ENCODE results near the gene IRF6. TPM values are rescaled to one million over a fixed set of nuclear protein-coding genes. Genes with fewer than 3 reads are reported as not detected.

Gene IRF6
- total RNA-seq, 1 experiment from 2014 or later, result 35.2 TPM

DNA sequence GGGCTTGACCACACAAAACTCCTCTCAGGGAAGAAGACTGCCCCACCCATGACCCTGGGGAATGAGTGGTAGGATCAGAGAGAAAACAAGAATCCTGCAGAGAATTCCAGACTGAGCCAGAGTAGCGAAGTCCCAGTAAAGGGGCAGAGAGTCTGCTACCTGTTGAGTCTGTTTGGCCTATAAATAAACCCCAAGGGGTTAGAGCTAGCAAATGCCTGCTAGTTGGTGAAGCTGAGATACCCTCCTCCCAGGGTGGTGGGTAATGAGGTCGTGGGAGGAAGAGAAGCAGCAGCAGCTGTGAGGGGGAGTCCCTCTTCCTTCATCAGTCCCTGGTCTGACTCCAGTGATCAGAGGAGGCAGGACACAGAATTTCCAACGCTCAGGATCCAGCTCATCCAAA is 47.5 kb downstream of the IRF6 start:
- intact Hi-C loops (cut with micrococcal nuclease), result no loop called here
- Histone ChIP-seq H4K20me1 (ENCODE audit: insufficient read depth) (no peaks in the 10 kb centered on the region), H3K36me3 (ENCODE audit: control insufficient read depth in 1 of 2, insufficient read depth in 2 of 2, low read length in 2 of 2) (no peaks in the 10 kb centered on the region), H3K79me2 (ENCODE audit: insufficient read depth, low read length) (no peaks in the 10 kb centered on the region), H3K27ac (ENCODE audit: low read depth, low read length) (no peak overlapping the region), H3K4me2 (ENCODE audit: low read length) (no peak overlapping the region), H3K4me1 (ENCODE audit: control insufficient read depth in 1 of 2, insufficient read depth in 2 of 2, low read length in 2 of 2) (no peaks in the 10 kb centered on the region), H3K9ac (ENCODE audit: low read length) (no peak overlapping the region), H2AFZ (ENCODE audit: low read depth, low read length, poor library complexity, severe bottlenecking) (no peak overlapping the region), H3K9me3 (ENCODE audit: control insufficient read depth in 1 of 2, insufficient read depth in 1 of 2, low read depth in 1 of 2, low read length in 2 of 2) (no peaks in the 10 kb centered on the region), H3K27me3 (ENCODE audit: insufficient read depth, low read length) (no peaks in the 10 kb centered on the region), H3K9me2 (ENCODE audit: insufficient read depth) (no peaks in the 10 kb centered on the region), H3K4me3 (replicated peaks in 1 of 2; ENCODE audit: low read depth in 1 of 2, low read length in 2 of 2) (no peak overlapping the region)
- no peak for ATAC-seq
- ChIA-PET POLR2A (no interaction called here), CTCF (interaction anchor here (1.7 kb wide), 1 partner anchor 10 kb away, joined by 5 read pairs; no protein-coding TSS in a partner anchor), RAD21 (ENCODE audit: low non-redundant PET in 1 of 2, low total read pairs in 2 of 2, uncharacterized antibody in 2 of 2, unreplicated experiment in 2 of 2) (no interaction called here)
- TF ChIP-seq CBX3 (IDR thresholded peaks at IDR 0.05; ENCODE audit: low read depth) (no peak), ZFX (IDR thresholded peaks at IDR 0.05) (no peak), SIN3A (IDR thresholded peaks at IDR 0.05; ENCODE audit: low read depth) (no peak)
- DNase-seq (ENCODE audit: low read depth, low spot score), result no peak
- no TSS peak for BruUV-seq (replicated peaks)

DNA sequence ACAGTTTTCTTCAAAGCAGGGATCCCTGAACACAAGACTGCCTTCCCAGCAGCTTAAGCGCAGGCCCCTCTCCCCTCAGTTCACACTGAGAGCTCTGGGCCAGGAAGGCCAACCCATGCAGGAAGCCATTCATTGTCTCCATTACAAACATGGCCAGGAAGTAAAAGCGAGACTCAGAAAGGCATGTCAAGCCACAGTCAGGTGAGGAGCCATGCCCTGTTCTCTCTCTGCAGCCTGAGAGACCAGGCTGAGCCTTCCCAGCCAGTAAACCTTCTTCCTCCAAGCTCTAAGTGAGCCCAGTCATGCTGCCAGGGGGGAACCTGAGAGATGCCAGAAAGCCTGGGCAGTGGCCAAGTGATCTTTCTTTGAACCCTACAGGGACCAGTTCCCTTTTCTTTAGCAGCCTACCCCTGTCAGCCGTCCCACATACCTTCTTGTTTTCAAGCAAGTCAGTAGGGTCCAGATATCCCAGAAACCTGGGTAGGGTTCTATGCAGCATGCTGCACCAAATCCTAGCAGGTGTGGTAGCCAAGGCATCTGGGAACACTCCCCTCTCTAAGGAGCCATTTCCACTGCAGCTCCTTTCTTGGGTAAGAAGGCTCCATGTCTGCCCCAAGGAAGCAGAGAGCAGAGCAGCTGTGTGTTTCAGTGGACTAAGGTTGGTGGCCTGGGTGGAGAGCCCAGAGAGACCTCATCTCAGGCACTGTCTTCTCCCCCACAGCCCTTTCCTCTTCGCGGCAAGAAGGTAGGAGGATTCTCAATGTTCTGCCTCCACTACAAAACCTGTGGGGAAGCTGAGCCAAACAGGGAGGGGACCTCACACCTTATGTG is 49.1 kb downstream of the IRF6 start:
- no peaks in the 10 kb centered on the region for H3K9me3 ChIP-seq (ENCODE audit: control insufficient read depth in 1 of 2, insufficient read depth in 1 of 2, low read depth in 1 of 2, low read length in 2 of 2)
- no peak overlapping the region for H3K9ac ChIP-seq (ENCODE audit: low read length)
- H3K4me2 ChIP-seq (ENCODE audit: low read length), result no peak overlapping the region
- no peak for DNase-seq (ENCODE audit: low read depth, low spot score)
- ChIA-PET CTCF (interaction anchor here (1.7 kb wide), 1 partner anchor 9 kb away, joined by 5 read pairs; no protein-coding TSS in a partner anchor), POLR2A (no interaction called here), RAD21 (ENCODE audit: low non-redundant PET in 1 of 2, low total read pairs in 2 of 2, uncharacterized antibody in 2 of 2, unreplicated experiment in 2 of 2) (no interaction called here)
- no peak overlapping the region for H2AFZ ChIP-seq (ENCODE audit: low read depth, low read length, poor library complexity, severe bottlenecking)
- no peaks in the 10 kb centered on the region for H3K9me2 ChIP-seq (ENCODE audit: insufficient read depth)
- BruUV-seq (replicated peaks), result no TSS peak
- H3K27me3 ChIP-seq (ENCODE audit: insufficient read depth, low read length), result no peaks in the 10 kb centered on the region
- H3K4me1 ChIP-seq (ENCODE audit: control insufficient read depth in 1 of 2, insufficient read depth in 2 of 2, low read length in 2 of 2), result no peaks in the 10 kb centered on the region
- no peak for ATAC-seq
- H4K20me1 ChIP-seq (ENCODE audit: insufficient read depth), result no peaks in the 10 kb centered on the region
- H3K79me2 ChIP-seq (ENCODE audit: insufficient read depth, low read length), result no peaks in the 10 kb centered on the region
- H3K36me3 ChIP-seq (ENCODE audit: control insufficient read depth in 1 of 2, insufficient read depth in 2 of 2, low read length in 2 of 2), result no peaks in the 10 kb centered on the region
- intact Hi-C loops (cut with micrococcal nuclease), result no loop called here
- no peak overlapping the region for H3K4me3 ChIP-seq (replicated peaks in 1 of 2; ENCODE audit: low read depth in 1 of 2, low read length in 2 of 2)
- no peak overlapping the region for H3K27ac ChIP-seq (ENCODE audit: low read depth, low read length)
- TF ChIP-seq SP1 (IDR thresholded peaks at IDR 0.05; ENCODE audit: low read depth) (no peak), POLR2A (IDR thresholded peaks at IDR 0.05; ENCODE audit: borderline replicate concordance, extremely low read depth, insufficient read depth, insufficient read length) (no peak), SRF (IDR thresholded peaks at IDR 0.05; ENCODE audit: low read depth) (no peak), TCF7L2 (IDR thresholded peaks at IDR 0.05; ENCODE audit: borderline replicate concordance, extremely low read depth, insufficient read depth, insufficient read length) (no peak), ELF1 (IDR thresholded peaks at IDR 0.05; ENCODE audit: borderline replicate concordance, low read depth) (no peak), ZBTB33 (IDR thresholded peaks at IDR 0.05; ENCODE audit: extremely low read depth, insufficient replicate concordance, low read length) (no peak), ZNF274 (IDR thresholded peaks at IDR 0.05; ENCODE audit: low read depth, low read length) (no peak), CEBPB (IDR thresholded peaks at IDR 0.05; ENCODE audit: low read depth) (no peak), ZFX (IDR thresholded peaks at IDR 0.05) (no peak), JUND (IDR thresholded peaks at IDR 0.05) (no peak), FOSL1 (IDR thresholded peaks at IDR 0.05; ENCODE audit: low read depth) (no peak), EZH2 (IDR thresholded peaks at IDR 0.05) (no peak), SIN3A (IDR thresholded peaks at IDR 0.05; ENCODE audit: low read depth) (no peak)
- TF ChIP-seq, protein P1, sequence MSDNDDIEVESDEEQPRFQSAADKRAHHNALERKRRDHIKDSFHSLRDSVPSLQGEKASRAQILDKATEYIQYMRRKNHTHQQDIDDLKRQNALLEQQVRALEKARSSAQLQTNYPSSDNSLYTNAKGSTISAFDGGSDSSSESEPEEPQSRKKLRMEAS (IDR thresholded peaks at IDR 0.05), result no peak
- TF ChIP-seq, protein P2, sequence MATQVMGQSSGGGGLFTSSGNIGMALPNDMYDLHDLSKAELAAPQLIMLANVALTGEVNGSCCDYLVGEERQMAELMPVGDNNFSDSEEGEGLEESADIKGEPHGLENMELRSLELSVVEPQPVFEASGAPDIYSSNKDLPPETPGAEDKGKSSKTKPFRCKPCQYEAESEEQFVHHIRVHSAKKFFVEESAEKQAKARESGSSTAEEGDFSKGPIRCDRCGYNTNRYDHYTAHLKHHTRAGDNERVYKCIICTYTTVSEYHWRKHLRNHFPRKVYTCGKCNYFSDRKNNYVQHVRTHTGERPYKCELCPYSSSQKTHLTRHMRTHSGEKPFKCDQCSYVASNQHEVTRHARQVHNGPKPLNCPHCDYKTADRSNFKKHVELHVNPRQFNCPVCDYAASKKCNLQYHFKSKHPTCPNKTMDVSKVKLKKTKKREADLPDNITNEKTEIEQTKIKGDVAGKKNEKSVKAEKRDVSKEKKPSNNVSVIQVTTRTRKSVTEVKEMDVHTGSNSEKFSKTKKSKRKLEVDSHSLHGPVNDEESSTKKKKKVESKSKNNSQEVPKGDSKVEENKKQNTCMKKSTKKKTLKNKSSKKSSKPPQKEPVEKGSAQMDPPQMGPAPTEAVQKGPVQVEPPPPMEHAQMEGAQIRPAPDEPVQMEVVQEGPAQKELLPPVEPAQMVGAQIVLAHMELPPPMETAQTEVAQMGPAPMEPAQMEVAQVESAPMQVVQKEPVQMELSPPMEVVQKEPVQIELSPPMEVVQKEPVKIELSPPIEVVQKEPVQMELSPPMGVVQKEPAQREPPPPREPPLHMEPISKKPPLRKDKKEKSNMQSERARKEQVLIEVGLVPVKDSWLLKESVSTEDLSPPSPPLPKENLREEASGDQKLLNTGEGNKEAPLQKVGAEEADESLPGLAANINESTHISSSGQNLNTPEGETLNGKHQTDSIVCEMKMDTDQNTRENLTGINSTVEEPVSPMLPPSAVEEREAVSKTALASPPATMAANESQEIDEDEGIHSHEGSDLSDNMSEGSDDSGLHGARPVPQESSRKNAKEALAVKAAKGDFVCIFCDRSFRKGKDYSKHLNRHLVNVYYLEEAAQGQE (IDR thresholded peaks at IDR 0.05; ENCODE audit: low read depth), result no peak
